DMS 273 (cell line): ENCODE data around the gene ITPRIPL1.
"Not testable (repeated sequence)": the region's sequence is repeated elsewhere in the genome, so short reads cannot be mapped to it uniquely, and the experiment has no call there.

ENCODE experiments used
- DNase-seq: peaks from one replicate; lab custom pipeline; 2025; ENCODE audit not compliant: unreplicated experiment; lab: John Stamatoyannopoulos, UW

Gene ITPRIPL1, protein sequence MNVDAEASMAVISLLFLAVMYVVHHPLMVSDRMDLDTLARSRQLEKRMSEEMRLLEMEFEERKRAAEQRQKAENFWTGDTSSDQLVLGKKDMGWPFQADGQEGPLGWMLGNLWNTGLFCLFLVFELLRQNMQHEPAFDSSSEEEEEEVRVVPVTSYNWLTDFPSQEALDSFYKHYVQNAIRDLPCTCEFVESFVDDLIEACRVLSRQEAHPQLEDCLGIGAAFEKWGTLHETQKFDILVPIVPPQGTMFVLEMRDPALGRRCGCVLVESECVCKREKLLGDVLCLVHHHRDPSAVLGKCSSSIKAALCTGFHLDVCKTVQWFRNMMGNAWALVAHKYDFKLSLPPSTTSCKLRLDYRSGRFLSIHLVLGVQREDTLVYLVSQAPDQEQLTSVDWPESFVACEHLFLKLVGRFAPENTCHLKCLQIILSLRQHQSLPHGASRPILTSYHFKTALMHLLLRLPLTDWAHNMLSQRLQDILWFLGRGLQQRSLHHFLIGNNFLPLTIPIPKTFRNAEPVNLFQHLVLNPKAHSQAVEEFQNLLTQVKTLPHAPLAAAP

DNA sequence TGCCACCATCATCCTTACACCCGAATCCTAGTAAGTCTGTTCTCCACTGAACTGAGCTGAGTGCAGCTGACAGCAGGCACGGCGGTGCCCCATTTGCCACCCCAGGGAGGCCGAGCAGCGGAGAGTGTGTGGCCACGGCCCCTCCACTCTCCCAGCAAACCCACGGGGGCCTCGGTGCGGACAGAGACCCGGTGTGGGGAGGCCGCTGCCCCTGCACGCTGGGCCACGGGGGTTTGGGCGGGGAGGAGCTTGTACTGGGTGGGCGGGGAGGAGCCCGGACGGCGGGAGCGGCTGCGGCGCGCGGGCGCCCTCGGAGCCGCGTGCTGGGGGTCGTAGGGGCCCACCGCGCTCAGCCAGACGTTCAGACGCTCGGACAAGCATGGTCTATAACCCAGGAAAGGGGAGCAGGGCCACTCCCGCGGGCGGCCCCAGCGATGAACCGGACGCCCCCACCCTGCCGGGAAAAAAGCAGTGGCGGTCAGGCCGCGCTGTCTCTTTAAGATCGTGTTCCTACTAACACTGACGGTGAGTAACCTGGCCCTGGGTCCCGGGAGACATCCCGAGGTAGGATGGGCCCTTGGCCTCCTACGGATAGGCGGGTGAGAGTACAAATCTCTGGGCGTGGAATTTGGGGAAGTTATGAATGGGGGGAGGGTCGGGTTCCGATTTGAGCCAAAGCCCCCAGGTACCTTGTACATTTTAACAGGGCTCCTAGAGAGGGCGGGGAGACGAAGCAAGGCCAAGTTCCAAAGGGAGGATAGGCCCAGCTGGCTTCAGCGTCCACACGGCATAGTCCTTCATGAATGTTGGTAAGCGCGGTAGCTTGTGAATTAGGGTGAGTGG lies at the start of gene ITPRIPL1:
TSS of gene ITPRIPL1 (plus strand) at position 277 of the 843 bp plus-strand sequence. CDS start at position 800, 523 bp downstream.
- DNase-seq, result peak; percentile 68

DNA sequence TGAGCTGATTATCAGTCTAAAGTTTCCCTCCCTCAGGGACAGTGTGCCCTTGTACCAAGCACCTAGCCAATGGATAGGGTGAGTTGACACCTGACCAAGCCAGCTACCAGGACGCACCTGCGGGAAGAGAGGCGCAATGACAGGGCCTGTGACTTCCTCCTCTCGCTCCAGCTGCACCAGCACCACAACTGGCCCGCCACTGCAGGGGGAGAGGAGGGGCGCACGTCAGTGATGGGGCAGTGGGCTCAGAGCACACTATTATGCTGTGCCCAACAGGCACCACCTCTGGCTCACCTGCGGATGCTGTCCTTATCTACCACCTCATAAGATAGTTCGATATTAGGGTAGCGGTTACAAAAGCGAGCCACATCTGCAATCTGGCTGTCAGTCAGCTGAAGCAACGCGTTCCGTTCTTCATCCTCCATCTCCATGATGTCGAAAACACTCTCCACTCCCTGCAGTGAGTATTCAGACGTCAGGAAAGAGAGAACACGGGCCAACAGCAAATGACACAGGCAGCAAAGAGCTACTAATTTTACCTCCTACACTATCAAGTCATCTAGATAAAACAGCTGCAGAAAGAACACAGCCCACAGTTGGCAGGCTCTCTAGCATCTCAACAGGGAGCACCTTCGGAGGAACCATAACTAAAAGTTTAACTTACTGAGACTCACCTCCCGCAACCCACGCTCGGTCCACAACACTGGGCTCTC lies 48.2 kb upstream of the ITPRIPL1 start:
- no peak for DNase-seq

DNA sequence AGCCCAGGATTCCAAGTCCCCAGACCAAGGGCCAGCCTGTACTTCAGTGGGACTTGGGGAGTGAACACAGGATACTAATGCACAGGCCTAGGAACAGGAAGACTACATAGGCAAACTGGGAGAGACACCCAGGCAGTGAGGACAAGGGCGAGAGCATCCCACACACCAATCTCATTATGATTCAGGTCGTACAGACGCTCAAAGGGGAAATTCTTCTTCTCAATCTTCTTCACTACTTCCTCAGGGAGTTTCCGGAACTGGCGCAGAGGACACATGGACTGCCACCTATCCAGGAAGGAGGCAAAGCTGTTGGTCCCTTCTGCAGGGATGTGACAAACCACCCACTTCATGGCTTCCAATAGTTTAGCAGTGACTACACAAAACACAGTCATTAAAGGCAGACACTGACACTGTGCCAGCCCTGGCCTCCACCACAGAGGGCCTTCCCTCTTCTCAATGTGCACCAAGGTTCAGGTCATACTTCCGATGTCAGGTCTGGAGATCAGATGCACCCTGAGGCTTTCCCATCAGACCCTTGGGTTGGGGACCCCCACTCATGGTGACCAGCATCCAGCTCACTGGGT lies 37.8 kb upstream of the ITPRIPL1 start:
- DNase-seq, result no peak

DNA sequence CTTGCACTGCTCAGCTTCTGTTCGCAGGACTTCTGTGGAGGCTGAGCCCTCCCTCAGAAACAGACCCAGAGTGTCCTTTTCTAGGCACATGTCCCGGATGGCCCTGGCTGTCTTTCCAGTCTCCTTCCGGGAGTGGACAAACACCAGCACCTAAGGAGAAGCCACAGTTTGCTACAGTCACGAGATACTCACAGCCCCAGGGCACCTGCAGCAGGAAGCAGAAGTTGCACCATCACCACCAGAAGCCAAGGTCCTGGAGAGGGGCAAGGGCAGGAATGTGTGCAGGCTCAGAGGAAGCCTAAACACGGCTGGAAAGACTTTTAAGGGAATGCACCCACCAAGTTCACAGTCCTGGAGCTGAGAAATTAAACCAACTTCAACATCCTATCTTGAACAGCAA lies 33.4 kb upstream of the ITPRIPL1 start:
- DNase-seq, result no peak

DNA sequence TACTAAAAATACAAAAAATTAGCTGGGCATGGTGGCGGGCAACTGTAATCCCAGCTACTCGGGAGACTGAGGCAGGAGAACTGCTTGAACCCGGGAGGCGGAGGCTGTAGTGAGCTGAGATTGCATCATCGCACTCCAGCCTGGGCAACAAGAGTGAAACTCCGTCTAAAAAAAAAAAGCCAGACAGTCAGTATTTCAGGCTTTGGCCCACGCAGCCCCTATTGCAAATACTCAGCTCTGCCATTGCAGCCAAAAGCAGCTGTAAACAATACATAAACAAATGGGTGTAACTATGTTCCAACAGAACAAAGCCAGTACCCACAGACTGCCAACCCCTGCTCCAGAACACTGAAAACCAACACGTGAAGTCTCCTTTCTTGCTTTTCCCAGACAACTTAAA lies 30.8 kb upstream of the ITPRIPL1 start:
- not testable (repeated sequence) for DNase-seq

DNA sequence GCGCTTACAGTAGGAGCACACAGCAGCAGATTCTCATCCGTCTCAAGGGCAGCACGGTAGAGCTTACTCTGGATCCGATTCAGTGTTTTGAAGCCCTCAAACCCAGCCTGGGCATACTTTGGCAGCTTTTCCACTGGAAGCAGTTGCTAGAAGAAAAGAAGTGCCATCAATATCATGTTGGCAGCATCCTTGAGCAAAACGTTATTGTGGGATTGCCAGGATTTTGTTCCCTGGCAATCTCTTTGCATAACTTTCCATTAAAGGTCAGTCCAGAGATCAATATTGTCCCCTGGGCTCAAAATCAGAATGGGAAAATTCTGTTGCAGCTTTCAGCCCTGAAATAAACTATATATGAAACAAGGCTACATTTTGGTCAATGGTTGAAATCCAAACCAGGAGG lies 28.2 kb upstream of the ITPRIPL1 start:
- DNase-seq, result no peak

DNA sequence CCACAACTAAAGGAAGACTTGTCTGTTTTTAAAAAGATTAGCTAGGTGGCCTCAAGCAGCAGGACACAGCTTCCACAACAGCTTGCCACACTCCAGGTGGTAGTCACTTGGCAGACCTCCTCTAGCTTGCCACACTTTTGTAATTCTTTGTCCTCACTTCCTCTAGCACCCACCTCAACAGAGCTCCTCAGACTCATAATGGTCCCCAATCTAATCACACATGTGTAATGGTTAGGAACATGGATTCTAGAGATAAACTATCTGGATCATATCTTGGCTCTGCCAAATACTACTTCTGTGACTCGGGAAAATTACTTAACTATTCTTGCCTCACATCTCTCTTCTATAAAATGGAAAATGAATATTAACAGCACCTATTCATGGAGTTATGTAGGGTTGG lies 23.3 kb upstream of the ITPRIPL1 start:
- DNase-seq, result no peak

DNA sequence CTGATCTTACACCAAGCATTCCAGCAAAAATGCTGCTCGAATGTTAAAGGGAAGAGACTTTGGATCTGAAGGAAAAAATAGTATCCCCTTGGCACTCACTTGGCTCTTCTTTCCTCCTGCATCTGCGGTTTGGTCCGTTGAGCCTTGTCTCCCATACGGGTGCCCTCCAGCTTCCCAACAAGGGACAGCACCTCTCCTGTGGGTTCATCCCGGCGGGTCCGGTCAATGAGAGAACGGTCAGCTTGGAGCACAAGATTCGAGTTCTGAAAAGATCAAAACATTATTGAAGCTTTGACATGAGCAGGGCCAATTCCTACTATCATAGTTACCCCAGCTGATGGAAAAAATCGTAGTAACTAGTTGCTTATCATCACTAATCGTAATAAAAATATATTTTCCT lies 20.5 kb upstream of the ITPRIPL1 start:
- DNase-seq, result no peak

DNA sequence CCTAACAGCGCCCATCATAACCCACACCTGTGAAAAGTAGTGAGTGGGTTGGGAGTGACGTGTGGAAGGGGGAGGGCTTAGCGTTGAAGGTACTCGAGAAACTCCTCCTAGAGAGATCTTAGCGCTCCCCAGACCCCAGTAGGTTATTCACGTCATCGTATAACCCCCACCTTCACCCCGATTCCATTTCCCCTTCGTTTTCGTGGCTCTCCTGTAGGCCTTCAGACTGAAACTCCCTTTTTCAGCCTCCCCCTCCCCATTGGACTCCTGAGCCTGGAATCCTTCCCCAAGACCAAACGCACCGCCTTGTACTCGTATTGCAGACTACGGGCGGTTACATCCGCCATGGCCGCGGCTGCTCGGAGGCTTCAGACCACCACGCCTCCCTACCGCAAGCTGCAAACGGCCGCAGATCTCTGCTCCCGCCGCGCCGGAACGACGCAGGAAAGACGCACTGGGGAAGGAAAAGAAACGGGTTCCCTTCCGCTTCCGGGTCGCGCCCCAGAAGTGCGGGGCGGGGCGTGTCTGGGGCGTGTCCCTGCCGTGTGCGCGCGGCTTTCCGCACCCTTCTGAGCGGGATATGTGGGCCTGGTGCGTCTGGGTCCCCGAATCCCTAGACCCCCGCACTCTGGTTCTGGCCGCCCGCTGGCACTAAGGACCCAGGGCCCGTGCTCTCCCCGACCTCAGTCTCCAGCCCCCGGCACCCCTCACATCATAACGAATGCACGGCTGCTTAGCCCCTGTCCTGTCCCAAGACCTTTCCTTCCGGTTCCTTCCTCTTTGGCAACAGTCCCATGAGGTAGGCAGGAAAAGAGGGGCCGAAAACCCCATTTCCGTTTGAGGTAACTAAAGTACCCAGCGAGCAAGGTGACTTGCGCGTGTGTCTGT lies 19.8 kb upstream of the ITPRIPL1 start, which contains the start of gene SNRNP200:
TSS of gene SNRNP200 (minus strand) at position 456 of the 888 bp plus-strand sequence. CDS start at position 347, 109 bp downstream.
- peak; percentile 97 for DNase-seq

DNA sequence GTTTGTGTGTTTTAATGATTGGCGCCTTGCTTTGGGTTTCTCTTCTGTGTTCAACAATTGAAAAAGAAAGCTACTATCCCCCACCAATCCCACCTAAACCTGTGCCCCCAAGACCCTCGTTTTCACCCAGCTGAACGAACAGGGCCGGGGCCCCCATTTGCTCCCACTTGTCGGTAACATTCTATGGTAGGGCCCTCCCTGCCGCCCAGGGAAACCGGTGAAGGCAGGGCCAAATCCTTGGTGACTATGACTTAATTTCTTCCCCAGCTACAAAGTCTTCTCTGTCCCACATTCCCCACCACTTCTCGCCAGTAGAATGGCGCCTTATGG lies 19.2 kb upstream of the ITPRIPL1 start:
- peak; percentile 55 for DNase-seq

DNA sequence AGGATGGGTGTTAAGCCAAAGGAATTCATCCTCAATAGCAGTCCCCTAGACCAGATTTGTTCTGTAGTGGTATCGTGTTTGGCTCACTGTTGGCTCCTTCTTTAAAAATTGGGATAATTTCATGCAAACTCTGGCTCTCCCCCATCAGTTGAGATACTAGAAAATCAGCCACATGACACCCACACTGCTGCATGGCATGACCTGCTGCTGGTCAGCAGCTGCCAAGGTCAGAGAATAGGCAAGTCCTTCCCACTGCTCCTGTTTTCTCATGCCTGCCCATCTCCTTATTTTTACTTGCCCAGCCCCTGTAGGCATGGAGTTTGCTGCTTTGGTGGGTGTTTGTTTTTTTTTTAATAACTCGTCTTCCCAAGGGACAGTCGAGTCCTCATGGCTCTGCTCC lies 18.7 kb upstream of the ITPRIPL1 start:
- no peak for DNase-seq

DNA sequence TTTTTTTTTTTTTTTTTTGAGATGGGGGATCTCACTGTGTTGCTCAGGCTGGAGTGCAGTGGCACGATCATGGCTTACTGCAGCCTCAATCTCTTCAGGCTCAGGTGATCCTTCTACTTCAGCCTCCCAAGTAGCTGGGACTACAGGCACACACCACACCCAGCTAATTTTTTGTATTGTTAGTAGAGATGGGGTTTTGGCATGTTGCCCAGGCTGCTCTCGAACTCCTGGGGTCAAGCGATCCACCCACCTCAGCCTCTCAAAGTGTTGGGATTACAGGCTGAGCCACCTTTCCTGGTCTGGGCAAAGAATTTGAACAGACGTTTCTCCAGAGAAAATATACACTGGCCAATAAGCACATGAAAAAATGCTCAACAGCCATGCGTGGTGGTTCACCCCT lies 16.9 kb upstream of the ITPRIPL1 start:
- no peak for DNase-seq

DNA sequence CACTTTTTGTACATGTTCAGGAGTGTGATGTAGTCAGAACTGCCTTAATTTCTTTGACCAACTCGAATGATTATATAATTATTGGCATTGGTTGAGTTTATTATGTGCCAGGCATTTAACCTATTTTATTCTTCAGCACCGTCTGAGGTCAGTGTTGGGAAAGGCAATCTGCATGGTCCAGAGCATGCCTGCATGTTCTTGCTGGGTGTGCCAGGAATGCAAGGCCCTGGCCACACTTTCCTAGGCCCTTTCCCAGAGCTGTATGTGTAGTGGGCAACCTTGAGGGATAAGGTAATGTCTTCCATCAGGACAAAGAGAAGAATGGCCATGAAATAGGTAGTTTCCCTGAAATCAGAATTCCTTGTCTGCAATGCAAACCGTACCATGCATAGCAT lies 10.1 kb upstream of the ITPRIPL1 start:
- no peak for DNase-seq

DNA sequence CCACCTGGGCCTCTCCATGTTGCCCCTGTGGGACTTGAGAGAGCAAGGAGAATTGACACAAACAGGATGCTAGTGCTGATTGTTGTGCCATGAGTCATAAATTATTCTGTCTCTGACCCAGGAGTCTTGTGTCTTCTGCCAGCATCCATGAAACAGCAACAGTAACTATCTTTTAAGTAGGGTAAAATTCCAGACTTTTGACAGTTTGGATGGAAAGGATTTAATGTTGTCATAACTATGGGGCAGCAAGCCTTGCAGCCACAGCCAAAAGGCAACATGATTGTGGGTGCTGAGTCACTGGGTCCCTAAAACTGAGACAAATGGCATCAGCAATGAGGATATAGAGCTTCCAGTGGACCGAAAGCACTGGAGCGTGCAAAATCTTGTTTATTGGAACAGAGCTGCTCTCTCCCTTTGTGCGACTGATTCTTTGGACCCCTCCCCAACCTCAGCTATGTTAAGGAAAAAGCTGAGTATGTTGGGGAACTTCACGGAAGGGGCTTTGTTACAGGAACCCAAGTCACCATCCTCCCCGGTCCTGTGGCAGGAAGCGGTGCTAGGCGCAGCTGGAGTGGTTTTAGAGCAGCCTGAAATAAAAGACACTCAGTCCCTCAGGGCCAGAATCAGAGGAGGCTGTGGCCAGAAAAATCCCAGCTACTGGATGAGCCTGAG lies 9.6 kb upstream of the ITPRIPL1 start:
- DNase-seq, result no peak

DNA sequence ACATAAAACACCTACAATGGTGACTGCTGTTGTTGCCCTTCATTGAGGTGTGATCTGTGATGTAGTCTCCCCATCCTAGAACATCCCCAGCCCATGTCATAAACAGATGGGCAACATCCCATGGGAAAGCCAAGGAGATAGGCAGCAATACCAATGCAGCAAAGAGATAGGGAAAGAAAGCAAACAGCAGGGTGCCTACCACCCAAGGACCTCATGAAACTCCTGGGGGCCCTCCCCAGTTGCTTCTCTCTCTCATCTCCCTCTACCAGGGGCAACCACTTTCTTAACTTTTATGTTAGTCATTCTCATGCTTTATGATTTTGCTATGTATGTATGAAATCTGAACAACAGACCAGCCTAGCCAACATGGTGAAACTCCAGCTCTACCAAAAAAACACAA lies 8.1 kb upstream of the ITPRIPL1 start:
- no peak for DNase-seq

DNA sequence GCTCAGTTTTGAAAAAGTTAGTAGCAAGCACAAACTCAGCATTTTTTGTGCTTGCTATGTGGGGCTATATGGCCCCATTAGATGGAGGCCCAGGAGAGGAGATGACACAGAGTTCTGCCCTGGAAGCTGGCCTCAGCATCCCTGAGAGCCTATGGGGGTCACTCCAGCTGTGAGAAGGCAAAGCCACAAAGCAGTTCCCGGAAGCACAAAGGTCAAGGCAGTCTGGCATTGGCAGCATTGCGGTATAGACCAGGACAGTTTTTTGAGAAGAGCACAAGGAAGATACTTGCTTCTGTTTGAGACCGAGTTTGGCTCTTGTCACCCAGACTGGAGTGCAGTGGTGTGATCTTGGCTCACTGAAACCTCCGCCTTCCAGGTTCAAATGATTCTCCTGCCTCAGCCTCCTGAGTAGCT lies 7.5 kb upstream of the ITPRIPL1 start:
- no peak for DNase-seq

DNA sequence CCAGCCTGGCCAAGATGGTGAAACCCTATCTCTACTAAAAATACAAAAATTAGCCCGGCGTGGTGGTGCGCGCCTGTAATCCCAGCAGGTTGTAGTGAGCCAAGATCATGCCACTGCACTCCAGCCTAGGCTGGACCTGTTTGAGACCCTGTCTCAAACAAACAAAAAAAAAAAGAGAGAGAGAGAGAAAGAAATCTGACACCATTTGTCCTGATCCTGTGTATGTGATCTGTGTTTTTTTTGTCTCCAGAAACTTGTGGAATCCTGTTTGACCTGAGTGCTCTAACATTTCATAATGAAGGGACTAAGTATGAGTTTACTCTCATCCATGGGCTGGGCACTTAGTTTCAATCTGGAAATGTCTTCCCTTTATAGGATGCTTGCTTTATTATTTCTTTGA lies 6.4 kb upstream of the ITPRIPL1 start:
- no peak for DNase-seq

DNA sequence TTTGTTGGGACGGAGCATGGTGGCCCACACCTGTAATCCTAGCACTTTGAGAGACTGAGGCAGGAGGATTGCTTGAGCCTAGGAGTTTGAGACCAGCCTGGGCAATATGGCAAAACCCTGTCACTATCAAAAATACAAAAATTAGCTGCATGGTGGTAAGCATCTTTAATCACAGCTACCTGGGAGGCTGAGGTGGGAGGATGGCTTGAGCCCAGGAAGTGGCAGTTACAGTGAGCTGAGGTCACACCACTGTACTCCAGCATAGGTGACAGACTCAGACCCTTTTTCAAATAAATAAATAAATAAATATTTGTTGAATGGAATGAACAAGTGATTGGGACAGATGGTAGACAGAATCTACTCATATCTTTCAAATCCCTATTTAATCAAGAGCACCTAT lies 5.7 kb upstream of the ITPRIPL1 start:
- DNase-seq, result no peak

DNA sequence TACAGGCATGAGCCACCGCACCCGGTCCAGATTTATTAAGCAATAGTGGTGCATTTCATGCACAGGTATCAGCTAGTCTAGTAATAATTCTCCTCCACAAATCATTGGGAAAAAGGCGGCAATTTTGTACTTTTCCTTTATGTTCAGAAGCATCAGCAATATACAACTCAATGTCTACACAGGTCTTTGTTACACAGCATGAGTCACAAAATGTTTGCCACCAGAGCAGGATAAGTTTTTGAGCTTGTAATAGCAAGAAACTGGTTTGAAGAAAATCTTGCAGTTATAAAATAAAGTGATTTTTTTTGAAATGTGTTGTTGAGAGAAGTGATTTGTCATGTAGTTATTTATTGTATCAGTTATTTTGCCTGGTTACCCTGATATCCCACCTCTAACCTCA lies 4.8 kb upstream of the ITPRIPL1 start:
- DNase-seq, result peak; percentile 22
